ENCODE data around the gene OOSP1. TPM values are rescaled to one million over a fixed set of nuclear protein-coding genes. Genes with fewer than 3 reads are reported as not detected.

OOSP1 gene
- total and polyA plus RNA-seq, 2 of the 8 experiments (the other 6 are each of a cell fraction or from before 2014, with no cell fraction given) = not detected

- TF ChIP-seq CHD7 (IDR thresholded peaks at IDR 0.05; ENCODE audit: insufficient replicate concordance, low read length) (no peak), SIN3A (conservative IDR thresholded peaks at IDR 0.05 in 1 of 2, IDR thresholded peaks at IDR 0.05 in 1 of 2; ENCODE audit: low read depth in 1 of 2, low read length in 2 of 2) (no peak), CHD2 (IDR thresholded peaks at IDR 0.05; ENCODE audit: low read length) (no peak), SIX5 (IDR thresholded peaks at IDR 0.05; ENCODE audit: low read depth, low read length) (no peak), YY1 (IDR thresholded peaks at IDR 0.05; ENCODE audit: low read depth, low read length) (no peak), POLR2AphosphoS5 (IDR thresholded peaks at IDR 0.05; ENCODE audit: low read depth, low read length) (no peak), SP2 (IDR thresholded peaks at IDR 0.05; ENCODE audit: low read length) (no peak), SP4 (IDR thresholded peaks at IDR 0.05; ENCODE audit: low read length) (no peak), CTBP2 (IDR thresholded peaks at IDR 0.05; ENCODE audit: borderline replicate concordance, insufficient read depth, insufficient read length, low read length) (no peak), USF2 (IDR thresholded peaks at IDR 0.05; ENCODE audit: low read length) (no peak)
Measured at GRCh38 chr11:59931688-59932087, 6.5 kb upstream of the OOSP1 start (continued).

All from H1 (cell line).